ENCODE measurements around the gene YTHDC1. TPM values are rescaled to one million over a fixed set of nuclear protein-coding genes. Genes with fewer than 3 reads are reported as not detected.

The YTHDC1 gene
- total RNA-seq, 3 donors from 2014 or later: 79.7 to 142 (median 80.3) TPM

- DNase-seq (ENCODE audit: low spot score in 2 of 2): no peak
- Histone ChIP-seq H3K4me1 (no peaks in the 10 kb centered on the region), H3K9me3 (no peaks in the 10 kb centered on the region), H3K27me3 (no peaks in the 10 kb centered on the region), H3K4me3 (no peak overlapping the region), H3K27ac (no peak overlapping the region), H3K36me3 (peaks cover 26% of the 10 kb centered on the region)
- TF ChIP-seq POLR2A (IDR thresholded peaks at IDR 0.05): no peak
- TF ChIP-seq CTCF (IDR thresholded peaks at IDR 0.05): no peak
- TF ChIP-seq POLR2AphosphoS5 (IDR thresholded peaks at IDR 0.05): no peak
- intact Hi-C loops (cut with DNase I; ENCODE audit: low total_unique reads): no loop called here
Measured at GRCh38 chr4:68319040-68319439, 30.9 kb downstream of the YTHDC1 start.

- Histone ChIP-seq H3K4me3 (no peak overlapping the region), H3K27me3 (no peaks in the 10 kb centered on the region), H3K36me3 (peaks cover 24% of the 10 kb centered on the region), H3K4me1 (no peaks in the 10 kb centered on the region), H3K9me3 (no peaks in the 10 kb centered on the region), H3K27ac (no peak overlapping the region)
- TF ChIP-seq POLR2AphosphoS5 (IDR thresholded peaks at IDR 0.05) (no peak), POLR2A (IDR thresholded peaks at IDR 0.05) (no peak), CTCF (IDR thresholded peaks at IDR 0.05) (no peak)
- intact Hi-C loops (cut with DNase I; ENCODE audit: low total_unique reads): no loop called here
- DNase-seq (ENCODE audit: low spot score in 2 of 2): no peak
Measured at GRCh38 chr4:68316193-68316969, 33.5 kb downstream of the YTHDC1 start.

- Histone ChIP-seq H3K36me3 (peaks cover 14% of the 10 kb centered on the region), H3K27ac (no peak overlapping the region), H3K4me1 (no peaks in the 10 kb centered on the region), H3K9me3 (no peaks in the 10 kb centered on the region), H3K27me3 (no peaks in the 10 kb centered on the region), H3K4me3 (no peak overlapping the region)
- no peak for DNase-seq (ENCODE audit: low spot score in 2 of 2)
- no peak for TF ChIP-seq POLR2A (IDR thresholded peaks at IDR 0.05)
- TF ChIP-seq POLR2AphosphoS5 (IDR thresholded peaks at IDR 0.05): no peak
- TF ChIP-seq CTCF (IDR thresholded peaks at IDR 0.05): no peak
- intact Hi-C loops (cut with DNase I; ENCODE audit: low total_unique reads): no loop called here
Measured at GRCh38 chr4:68310651-68311247, 39.1 kb downstream of the YTHDC1 start.

- intact Hi-C loops (cut with DNase I; ENCODE audit: low total_unique reads): no loop called here
Measured at GRCh38 chr4:68304731-68305130, 45.2 kb downstream of the YTHDC1 start.

More at GRCh38 chr4:68304731-68305130, 45.2 kb downstream of the YTHDC1 start:
- no peak for DNase-seq (ENCODE audit: low spot score in 2 of 2)
- TF ChIP-seq POLR2AphosphoS5 (IDR thresholded peaks at IDR 0.05) (no peak), CTCF (IDR thresholded peaks at IDR 0.05) (no peak), POLR2A (IDR thresholded peaks at IDR 0.05) (no peak)
- H3K36me3 ChIP-seq: no peaks in the 10 kb centered on the region
- H3K9me3 ChIP-seq: no peaks in the 10 kb centered on the region
- no peaks in the 10 kb centered on the region for H3K4me1 ChIP-seq
- no peak overlapping the region for H3K4me3 ChIP-seq
- no peak overlapping the region for H3K27ac ChIP-seq
- no peaks in the 10 kb centered on the region for H3K27me3 ChIP-seq

Data from breast epithelium (tissue), 4 donors.